ENCODE measurements around the gene TRAPPC5.

Gene TRAPPC5

DNA sequence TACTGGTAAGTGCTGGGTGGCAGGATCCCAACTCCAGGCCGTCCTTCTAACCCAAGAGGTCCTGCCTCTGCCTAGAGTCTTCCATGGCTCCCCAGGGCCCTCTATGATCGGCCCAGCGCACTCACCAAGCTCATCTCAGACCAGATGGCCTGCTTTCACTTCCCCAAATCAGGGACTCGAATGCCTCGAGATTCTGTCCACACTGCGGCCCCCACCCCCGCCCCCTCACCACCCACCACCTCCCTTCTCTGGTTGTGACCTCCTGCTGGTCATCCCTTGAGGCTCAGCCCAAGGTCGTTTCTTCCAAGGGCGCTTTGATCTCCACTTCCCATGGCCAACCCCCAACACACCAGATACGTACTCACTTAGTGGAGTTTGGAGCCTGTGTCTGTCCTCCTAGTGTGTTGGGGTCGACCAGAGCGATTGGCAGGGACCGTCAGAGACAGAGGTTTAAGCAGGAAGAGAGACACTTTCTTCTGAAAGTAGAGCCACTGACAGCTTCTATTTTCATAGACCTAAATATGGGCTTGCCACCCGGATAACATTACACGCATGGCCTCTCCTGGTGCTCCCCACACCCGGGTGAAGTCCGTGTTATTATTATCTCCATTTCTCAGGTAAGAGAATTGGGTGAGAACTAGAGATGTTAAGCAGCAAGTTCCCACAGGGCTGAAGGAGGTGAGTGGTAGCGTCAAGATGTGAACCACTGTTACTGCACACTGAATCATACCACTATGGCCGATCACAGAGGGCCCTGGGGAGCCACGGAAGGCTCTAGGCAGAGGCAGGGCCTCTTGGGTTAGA, 21.2 kb downstream of the TRAPPC5 start, which contains the start of gene FCER2:
TSS of gene FCER2 (minus strand) at position 478 of the 804 bp plus-strand sequence. CDS start 2,371 bp downstream, outside the sequence.
- no peak for DNase-seq

- no peak for DNase-seq
Observed at GRCh38 chr19:7703332-7703731, 22.7 kb downstream of the TRAPPC5 start.

DNA sequence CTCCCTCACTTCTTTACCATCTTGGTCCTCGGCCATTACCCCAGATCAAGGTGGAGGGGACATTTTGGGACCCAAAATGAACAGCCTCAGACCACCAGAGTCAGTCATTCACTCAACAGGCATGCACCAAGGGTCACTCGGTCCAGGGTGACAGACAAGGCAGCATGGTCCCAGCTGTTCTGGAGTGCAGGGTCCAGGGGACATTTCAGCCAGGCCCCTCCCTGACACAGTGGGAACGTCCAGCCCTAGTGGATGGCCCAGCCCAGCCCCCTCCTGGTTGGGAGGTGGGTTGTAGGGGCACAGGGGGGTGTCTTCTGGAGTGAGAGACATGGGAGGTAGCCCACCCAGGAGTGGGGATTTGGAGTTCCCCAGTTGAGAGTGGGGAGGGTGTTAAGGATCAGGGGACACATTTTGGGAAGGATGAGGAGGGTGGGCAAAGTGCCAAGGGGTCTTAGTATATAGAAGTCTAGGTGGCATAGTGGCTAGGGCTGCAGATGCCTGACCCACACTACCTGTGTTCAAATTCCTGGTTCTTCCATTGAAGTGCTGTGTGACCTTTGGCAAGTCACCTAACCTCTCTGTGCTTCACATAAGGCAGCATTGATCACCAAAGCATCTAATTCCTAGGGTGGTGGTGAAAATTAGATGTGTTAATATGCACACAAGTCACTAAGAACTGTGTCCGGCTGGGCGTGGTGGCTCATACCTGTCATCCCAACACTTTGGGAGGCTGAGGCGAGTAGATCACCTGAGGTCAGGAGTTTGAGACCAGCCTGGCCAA, 23.8 kb downstream of the TRAPPC5 start:
- no peak for DNase-seq

- DNase-seq: no peak
Observed at GRCh38 chr19:7705387-7706187, 25.0 kb downstream of the TRAPPC5 start.

DNA sequence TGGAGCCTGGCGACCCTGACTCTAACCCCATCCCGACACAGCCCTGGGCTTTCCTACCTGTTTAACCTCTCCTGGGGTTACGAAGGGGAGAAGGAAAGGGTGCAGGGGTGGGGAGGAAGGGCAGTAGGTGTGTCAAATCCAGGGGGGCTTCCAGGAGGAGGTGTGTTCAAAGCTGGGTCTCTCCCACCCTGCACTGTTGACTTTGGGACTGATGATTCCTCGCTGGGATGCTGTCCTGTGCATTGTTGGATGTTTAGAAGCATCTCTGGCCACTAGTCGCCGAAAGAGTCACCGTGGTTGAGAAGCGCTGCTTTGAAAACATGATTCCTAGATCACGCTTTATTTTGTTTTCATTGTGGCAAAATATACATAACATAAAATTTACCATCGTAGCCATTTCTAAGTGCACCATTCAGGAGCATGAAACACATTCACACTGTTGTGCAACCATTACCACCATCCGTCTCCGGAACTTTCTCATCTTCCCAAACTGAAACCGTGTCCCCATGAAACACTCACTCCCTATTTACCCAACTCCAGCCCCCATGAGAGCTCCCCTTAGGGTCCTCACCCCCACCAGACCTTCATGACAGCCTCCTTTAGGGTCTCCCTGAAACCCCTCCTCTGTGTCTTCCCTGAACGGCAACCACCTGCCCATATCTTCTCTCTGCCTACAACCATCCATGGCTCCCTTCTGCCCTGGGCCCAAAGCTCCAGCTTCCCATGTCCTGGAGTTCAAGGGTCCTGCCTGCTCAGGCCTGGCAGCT, 25.7 kb downstream of the TRAPPC5 start:
- no peak for DNase-seq

GRCh38 chr19:7706955-7707456, 26.4 kb downstream of the TRAPPC5 start:
- no peak for DNase-seq

- no peak for DNase-seq
Observed at GRCh38 chr19:7709932-7710460, 29.4 kb downstream of the TRAPPC5 start.

- no peak for DNase-seq
Observed at GRCh38 chr19:7710616-7711015, 30.0 kb downstream of the TRAPPC5 start.

DNA sequence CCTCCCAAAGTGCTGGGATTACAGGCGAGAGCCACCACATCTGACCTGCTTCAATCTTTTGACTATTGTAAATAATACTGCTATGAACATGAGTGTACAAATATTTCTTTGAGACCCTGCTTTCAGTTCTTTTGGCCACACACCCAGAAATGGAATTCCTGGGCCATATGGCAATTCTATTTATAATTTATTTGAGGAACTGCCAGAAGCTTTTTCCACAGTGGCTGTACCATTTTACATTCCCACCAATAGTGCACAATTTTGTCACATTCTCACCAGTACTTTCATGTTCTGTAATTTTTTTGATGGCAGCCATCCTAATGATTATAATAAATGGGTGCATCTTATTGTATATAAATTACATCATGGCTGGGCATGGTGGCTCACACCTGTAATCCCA, 35.0 kb downstream of the TRAPPC5 start:
- no peak for DNase-seq

DNA sequence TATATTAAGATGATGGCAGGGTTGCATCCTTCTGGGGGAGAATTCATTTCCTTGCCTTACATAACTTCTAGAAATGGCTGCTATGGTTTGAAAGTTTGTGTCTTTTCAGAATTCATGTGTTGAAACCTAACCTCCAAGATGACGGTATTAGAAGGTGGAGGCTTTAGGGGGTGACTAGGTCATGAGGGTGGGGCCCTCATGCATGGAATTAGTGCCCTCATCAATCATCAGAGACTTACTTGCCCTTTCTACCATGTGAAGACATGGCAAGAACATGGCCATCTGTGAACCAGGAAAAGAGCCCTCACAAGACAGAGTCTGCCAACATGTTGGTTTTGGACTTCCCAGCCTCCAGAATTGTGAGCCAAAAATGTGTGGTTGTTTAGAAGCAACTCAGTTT, 36.1 kb downstream of the TRAPPC5 start:
- DNase-seq: no peak

DNA sequence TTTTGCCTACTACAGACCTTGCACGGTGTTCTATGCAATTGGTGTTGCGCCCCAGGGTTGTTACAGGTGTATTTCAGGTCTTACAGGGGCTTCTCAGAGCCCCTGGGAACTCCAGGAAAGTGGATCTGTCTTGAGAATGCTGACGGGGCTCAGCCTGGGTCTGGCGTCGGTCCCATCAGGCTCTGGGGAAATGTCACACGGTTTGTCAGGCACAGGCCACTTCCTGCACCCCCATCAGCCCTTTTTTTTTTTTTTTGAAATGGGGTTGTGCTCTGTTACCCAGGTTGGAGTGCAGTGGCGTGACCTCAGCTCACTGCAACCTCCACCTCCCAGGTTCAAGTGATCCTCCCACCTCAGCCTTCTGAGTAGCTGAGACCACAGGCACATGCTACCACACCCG, 38.0 kb downstream of the TRAPPC5 start:
- DNase-seq: no peak

GRCh38 chr19:7720351-7720750, 39.7 kb downstream of the TRAPPC5 start:
- peak; percentile 98 for DNase-seq

GRCh38 chr19:7722231-7722651, 41.6 kb downstream of the TRAPPC5 start:
- peak; percentile 96 for DNase-seq

DNA sequence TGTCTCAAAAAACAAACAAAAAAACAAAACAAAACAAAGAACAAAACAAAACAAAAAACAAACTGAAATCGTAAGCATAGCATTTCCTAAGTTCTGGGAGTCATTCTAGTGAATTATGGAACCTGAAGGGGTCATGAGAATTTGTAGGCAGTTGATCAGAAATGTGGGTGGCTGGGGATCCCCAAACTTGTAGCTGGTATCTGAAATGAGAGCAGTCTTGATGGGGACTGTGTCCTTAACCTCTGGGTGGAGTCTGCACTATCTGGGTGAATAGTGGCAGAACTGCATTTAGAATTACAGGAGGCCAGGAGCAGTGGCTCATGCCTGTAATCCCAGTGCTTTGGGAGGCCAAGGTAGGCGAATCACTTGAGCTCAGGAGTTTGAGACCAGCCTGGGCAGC, 45.2 kb downstream of the TRAPPC5 start:
- no peak for DNase-seq

DNA sequence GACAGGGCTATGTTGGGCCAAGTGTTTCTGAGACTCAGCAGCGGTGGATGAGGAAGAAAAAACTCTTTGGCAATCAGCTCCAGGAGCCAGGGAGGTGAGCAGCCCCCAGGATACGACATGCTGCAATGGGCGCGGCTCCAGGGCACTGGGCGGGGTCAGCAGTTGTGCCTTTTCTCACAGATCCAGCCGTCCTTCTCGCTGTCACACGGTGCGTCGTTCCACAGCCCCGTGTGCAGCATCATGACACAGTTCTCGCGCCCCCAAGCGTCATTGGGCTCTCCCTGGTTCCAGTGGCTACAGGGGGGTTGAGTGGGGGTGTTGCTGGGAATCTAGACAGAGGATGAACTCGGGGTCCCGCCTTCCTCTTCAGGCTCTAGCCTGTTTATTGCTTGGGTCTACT, 48.6 kb downstream of the TRAPPC5 start:
- DNase-seq: peak; percentile 17

DNA sequence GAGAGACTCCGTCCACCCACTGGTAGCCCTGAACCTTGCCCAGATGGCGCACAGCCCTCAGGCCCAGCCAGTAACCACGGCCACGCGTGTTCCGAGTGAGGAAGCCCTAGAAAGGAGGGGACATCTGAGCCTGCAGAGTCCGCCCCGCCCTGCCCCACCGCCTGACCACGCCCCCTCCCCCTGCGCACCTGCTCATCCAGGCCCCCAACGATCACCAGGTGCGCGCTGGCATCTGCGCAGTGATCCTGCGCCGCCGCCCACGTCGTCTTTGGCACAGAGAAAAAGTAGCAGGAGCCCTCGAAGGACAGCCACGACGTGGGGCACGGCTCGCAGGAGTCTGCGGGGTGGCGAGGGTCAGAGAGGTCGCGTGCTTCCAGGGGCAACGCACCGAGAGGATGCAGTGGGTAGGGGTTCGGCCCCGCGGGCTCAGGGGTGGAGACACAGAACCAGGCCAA, 49.2 kb downstream of the TRAPPC5 start:
- no peak for DNase-seq

DNA sequence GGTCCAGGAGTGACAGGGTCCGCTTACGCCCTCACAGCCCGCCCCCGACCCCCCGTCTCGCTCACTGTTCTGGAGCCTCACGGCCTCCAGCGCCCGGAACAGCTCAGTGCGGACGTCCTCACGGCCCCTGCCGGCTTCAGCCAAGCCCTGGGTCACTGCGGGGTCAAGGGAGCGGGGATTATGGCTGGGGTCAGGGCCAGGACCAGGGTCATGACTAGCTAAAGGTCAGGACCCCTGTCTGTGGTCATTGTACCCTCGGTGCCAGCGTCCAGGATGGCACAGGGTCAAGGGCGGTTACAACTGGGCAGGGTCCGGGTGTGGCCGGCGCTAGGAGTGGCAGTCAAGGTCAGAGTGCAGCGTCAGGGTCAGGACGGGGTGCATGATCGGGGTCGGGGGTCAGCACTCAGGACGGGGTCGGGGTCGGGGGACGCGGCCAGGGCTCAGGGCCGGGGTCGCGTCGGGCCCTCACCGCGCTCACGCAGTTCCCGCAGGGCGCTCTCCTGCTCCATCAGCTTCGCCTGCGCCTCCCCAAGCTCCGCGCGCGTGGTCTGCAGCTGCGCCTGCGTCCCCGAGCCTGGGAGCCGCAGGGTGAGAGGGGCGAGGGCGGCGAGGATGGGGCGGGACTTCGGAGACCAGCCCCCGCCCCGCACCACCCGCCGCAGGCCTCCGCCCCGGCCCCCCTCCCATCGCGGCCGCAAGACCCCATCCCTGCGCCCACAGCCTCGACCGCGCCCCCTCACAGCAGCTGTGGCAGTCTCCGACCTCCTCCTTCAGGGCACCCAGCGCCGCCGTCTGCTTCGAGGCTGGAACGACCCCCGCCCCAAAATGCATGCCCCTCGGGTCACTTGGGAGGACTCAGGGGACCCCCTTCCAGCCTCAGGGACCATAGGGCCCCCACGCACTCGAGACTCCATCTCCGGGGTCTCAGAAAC, 49.9 kb downstream of the TRAPPC5 start:
- no peak for DNase-seq

GRCh38 chr19:7731218-7731595, 50.6 kb downstream of the TRAPPC5 start:
- DNase-seq: no peak

GRCh38 chr19:7731615-7732014, 51.0 kb downstream of the TRAPPC5 start:
- no peak for DNase-seq

- no peak for DNase-seq
Observed at GRCh38 chr19:7732045-7732444, 51.4 kb downstream of the TRAPPC5 start, which contains the start of gene CLEC4G. Gene CLEC4G (minus strand): TSS chr19:7732110. CDS start chr19:7732102, 8 bp downstream.

GRCh38 chr19:7733376-7733775, 52.7 kb downstream of the TRAPPC5 start:
- no peak for DNase-seq
